Skeletal muscle cell (primary cell): ENCODE data around the gene FASTKD1.
A peak's percentile ranks its signal among the peaks of the same experiment; 100 is the strongest.

Experiments used
- DNase-seq: peaks from one replicate; pipeline ENCODE4 v3.0.0-alpha.2; 2010; ENCODE audit warnings: low read depth
- H3K4me3 ChIP-seq: 2 replicates; pipeline ENCODE4 v1.5.1; 2011; ENCODE audit warnings: low read depth, mild to moderate bottlenecking, control low read depth, low read length, moderate library complexity

FASTKD1 gene

DNA sequence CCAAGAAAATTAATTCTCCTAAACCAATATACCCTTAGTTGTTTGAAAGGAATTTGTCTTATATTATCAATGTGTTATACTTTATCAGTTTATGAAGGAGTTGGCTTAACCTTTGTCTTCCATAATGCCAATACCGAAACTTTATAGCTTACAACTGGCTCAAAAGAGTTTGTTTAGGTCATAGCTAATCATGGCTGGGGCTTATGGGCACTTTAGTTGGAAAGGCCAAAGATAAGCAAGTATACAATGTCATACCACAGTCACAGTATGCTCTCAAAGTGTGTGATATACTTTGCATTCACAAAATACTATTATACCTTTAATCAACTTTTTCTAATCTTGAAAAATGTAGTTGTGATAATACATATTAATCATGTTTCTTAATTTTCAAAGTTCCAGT is 61.8 kb downstream of the FASTKD1 start:
- no peak for DNase-seq
- H3K4me3 ChIP-seq, result peak overlapping the region; percentile 38

- DNase-seq, result no peak
- H3K4me3 ChIP-seq, result peak overlapping the region; percentile 38
These were observed 63.2 kb downstream of the FASTKD1 start for GRCh38 chr2:169510496-169510895.

- peak overlapping the region; percentile 38 for H3K4me3 ChIP-seq
- DNase-seq, result no peak
These were observed 63.7 kb downstream of the FASTKD1 start for GRCh38 chr2:169509955-169510354.

DNA sequence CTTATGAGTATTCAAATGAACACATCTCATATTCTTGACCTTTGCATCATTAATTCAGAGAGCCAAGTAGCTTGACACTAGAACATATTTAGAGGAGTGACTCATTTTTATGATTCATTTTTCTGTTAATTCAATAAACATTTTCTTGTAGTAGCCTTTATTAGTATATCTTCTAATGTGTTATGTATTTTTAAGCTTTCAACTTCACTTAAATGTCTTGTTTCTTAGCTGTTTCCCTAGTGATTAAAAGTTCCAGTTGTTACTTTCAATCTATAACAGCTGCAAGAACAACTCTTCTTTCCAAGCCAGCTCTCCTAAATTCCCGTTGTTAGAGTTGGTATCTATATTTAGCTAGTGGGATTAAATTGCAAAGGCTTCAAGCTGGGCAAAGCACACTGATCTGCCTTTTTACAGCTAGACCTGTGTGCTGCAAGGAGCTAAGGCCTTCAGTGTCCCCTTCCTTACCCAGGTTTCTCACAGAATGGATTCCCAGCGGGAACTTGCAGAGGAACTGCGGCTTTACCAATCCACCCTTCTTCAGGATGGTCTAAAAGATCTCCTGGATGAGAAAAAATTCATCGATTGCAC is 64.3 kb downstream of the FASTKD1 start, which contains the start of gene KLHL41:
Gene KLHL41 (plus strand): TSS at position 405 of the 588 bp plus-strand sequence. CDS start 77 bp downstream, at position 482.
- H3K4me3 ChIP-seq, result peak within 1 kb of the TSS; percentile 38
- DNase-seq, result peak; percentile 47

DNA sequence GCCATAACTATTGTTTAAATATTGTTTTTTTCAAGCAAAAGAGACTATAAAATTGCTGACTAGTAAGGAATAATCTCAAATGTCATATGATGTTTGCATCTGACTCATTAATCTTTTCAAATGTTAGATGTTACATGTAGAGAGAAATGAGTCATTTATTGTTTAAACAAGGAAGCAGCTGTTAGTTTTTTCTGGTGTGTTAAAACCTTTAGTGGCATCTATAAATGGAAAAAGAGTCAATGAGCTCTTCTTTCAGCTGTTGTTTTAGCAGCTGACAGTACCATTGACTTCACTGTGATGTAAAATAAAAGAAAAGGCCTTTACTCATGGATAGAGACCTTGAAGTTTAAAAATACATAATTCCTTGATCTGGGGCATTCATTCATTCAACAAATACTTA is 66.0 kb downstream of the FASTKD1 start:
- DNase-seq, result peak; percentile 52
- no peak overlapping the region for H3K4me3 ChIP-seq

DNA sequence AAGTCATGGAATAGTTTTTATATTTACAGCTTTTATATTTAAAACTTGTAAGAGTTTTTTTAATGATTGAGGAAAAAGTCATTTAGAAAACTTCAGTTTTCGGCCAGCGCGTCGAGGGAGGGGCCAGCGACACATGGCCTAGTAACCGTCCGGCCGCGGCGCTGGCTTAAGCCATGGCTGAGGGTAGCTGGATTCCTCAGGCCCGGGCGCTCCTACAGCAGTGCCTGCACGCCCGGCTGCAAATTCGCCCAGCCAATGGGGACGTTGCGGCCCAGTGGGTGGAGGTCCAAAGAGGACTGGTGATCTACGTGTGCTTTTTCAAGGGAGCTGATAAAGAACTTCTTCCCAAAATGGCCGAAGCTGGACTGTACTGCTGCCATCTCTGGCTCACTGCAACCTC is 69.0 kb downstream of the FASTKD1 start:
- no peak for DNase-seq
- H3K4me3 ChIP-seq, result no peak overlapping the region

DNA sequence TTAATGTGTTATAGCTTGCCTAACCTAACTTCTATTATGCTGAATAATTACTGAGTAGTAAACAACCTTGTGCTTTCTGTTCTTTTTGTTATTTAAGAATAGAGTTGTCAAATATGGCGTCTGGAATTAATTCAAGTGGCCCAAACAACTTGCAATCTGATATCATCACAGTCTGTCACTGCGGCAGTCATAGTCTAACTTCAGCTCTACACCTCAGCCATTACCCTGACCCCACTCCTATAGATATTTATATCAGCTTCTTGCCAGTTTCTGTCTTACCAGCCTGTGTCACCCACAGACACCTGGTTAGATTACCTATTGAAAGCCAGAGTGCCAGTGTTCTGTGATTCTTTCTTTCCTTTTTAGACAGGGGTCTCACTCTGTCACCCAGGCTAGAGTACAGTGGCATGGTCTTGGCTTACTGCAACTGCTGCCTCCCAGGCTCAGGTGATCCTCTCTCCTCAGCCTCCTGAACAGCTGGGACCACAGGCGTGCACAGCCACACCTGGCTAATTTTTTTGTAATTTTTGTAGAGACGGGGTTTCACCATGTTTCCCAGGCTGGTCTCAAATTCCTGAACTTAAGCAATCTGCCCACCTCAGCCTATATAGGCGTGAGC is 78.2 kb downstream of the FASTKD1 start:
- no peak overlapping the region for H3K4me3 ChIP-seq
- no peak for DNase-seq

- no peak for DNase-seq
- H3K4me3 ChIP-seq, result no peak overlapping the region
These were observed 80.3 kb downstream of the FASTKD1 start for GRCh38 chr2:169493360-169493759.

- no peak overlapping the region for H3K4me3 ChIP-seq
These were observed 82.3 kb downstream of the FASTKD1 start for GRCh38 chr2:169491378-169491777.

DNA sequence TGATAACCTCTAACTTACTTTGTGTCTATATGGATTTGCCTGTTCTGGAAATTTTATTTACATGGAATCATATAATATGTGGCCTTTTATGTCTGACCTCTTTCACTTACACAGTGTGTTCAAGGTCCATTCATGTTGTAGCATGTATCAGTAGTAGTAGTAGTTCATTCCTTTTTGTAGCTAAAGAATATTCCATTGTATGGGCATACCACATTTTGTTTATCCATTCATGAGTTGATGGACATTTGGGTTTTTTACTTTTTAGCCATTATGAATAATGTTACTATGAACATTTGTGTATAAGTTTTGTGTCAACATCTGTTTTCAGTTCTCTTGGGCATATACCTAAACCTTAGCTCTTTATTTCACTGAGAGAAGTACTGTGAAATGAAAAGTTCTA is 82.8 kb downstream of the FASTKD1 start:
- H3K4me3 ChIP-seq, result no peak overlapping the region
- no peak for DNase-seq

More at GRCh38 chr2:169491378-169491777, 82.3 kb downstream of the FASTKD1 start:
- no peak for DNase-seq

GRCh38 chr2:169486487-169486886 is 87.2 kb downstream of the FASTKD1 start:
- DNase-seq, result no peak
- H3K4me3 ChIP-seq, result no peak overlapping the region

DNA sequence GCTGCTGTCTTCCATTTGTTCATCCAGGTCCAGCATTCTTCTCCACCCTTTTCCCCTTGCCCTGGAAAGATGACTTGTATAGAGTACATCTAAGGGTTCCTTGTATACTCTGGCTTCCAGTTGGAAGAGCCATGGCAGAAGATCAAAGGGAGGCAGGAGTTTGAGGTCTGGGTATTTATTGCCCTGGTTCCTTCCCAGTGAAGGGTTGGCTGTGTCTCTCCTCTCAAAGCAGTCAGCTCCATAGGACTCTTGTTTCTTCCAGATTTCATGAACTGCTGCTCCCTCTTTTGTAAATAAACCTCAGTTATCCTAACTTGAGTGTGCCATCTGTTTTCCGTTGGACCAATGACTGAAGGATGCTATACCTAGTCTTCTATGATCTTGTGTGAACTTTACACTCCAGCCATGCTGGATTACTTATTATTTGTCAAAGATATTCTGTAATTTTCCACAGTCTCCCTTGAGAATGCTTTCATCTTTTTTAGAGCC is 88.0 kb downstream of the FASTKD1 start:
- H3K4me3 ChIP-seq, result no peak overlapping the region
- DNase-seq, result no peak

GRCh38 chr2:169480079-169480465 is 93.6 kb downstream of the FASTKD1 start:
- no peak for DNase-seq
- peak overlapping the region; percentile 57 for H3K4me3 ChIP-seq
